HG02759 (cell line): ENCODE data around the gene TAC4.

Experiments
- ATAC-seq: cut with Tn5 transposase; IDR thresholded peaks from one replicate; pipeline ENCODE4 v1.9.1; 2021; ENCODE audit warnings: mild to moderate bottlenecking, moderate library complexity; ENCODE audit not compliant: unreplicated experiment

The TAC4 gene

DNA sequence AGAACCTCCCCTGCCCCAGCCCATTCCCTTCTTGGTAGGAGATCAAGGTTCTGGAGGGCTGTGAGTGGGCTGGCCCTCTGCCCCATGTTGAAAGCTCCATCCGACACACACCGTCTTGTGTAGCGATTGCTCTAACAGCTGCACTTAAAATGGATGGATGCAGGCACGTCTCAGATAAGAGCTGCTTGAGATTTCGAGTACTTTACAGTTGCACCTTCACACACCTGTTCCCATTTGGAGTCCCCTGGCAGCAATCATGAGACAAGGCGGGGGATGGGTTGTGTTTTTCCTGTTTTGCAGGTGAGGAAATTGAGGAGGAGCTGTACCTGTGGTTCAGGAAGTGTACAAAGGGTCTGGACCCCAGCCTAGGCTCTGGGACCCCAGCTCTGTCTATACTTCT, 25.6 kb upstream of the TAC4 start:
- ATAC-seq = no peak

DNA sequence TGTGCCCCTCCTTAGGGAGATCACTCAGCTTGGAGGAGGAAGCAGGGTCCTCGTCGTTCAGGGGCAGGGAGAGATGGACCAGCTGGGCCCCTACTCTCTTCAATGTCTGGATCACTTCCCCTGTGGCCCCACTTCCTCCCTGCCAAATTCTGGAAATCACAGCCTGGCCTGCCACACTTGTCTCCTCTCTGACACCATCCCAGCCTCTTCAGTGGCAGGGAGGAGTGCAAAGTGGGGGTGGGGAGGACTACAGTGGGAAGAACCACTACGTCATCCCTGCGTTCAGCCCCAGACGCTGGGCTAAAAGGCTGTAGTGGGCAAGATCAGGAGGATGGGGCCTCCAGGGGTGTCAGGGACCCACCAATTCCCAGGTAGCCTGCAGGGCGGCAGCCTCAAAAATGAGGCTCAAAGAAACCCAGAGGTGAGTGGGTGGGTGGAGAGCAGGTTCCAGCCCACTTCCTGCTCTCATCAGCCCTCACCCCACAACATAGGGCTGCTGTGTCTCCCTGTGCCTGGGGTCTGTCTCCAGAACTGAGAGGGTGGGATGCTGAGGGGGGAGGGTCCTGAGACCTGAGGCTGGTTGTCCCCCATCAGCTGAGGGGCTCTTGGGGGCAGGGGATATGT, 25.0 kb upstream of the TAC4 start:
- ATAC-seq = no peak

DNA sequence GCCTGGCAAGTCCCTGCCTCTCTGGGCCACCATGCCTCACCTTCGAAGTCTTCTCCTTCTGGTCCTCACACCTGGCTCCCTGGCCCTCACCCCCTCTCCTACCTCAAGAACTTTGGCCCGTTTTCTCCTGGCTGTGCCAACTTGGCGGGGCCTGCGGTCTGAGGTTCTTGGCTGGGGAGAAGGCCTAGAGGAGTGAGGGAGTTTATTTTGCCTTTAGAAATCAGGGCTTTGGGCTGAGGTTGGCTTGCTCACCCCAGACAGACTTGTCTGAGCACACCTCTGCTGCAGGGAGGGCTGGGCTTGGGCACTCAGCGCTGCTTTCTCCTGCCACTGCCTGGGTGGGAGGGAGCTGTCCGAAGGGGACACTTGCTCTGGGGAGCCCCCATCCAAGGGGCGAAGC, 23.3 kb upstream of the TAC4 start:
- ATAC-seq = no peak

DNA sequence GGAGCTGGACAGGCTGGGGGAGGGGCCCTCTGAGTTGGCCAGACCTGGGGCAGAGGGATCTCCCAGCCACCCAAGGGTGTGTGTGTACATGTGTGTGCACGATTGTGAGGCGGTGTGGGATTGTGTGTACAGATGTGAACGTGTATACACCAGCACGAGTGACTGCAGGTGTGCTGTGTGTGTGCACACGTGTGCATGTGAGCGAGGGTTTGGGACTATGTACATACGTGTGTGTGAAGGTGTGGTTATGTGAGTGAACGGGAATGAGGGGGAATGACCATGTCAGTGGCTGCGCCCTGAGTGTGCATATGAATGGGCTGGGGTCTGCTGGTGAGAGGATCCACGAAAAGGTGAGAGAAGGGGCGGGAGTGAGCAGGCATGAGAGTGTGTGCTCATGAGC, 22.4 kb upstream of the TAC4 start:
- no peak for ATAC-seq

DNA sequence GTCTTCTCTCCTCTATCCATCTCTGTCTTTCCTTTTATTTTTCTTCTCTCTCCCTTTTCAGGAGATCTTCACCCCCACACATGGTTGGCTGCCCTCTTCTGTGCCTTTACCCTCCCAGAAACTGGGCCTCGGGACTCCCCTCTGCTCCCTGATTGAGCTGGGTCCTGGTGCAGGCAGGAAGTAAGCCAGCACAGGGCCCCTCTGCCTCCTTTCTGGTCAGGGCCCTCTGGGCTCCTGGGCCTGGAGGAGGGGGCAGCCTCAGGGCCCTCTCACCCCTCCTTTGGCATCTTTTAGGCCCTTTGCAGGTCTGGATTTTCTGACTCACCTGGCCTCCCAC, 21.1 kb upstream of the TAC4 start:
- ATAC-seq = no peak

DNA sequence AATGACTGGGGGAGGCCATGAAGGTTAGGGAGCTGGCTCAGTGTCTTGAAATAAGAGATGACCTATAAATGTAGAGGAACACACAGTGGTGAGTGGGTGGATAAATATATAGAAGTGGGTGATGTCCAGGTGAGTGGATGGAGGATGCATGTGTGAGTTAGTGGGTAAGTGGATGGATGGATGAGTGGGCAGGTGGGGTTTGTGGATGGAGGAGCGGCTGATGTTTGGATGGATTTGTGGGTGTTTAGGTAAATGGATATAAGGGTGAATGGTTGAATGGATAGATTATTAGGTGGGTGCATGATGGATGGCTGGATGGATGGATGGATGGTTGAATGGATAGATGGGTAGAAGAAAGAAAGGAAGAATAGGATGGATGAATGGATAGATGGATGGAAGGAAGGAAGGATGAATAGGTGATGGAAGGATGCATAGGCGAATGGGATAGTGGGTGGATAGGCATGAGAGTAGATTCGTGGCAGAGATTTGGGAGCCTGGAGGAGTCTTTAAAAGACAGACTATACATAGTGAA, 19.1 kb upstream of the TAC4 start:
- ATAC-seq = no peak

DNA sequence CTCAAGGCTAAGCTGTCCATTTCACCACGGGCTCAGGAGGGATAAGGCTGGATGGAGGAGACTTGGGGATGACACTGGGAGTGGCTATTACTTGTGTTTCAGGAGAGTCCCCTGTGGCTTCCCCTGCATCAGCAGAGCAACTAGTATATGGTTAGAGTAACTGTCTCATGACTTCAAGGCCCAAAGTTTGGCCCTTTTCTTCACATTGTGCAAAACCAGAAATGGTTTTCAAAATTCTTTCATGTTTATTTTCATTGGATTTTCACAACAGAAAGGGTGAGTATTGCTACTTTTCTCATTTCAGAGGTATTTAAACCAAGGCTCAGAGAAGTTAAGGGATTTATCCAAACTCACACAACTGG, 18.1 kb upstream of the TAC4 start:
- ATAC-seq = no peak

DNA sequence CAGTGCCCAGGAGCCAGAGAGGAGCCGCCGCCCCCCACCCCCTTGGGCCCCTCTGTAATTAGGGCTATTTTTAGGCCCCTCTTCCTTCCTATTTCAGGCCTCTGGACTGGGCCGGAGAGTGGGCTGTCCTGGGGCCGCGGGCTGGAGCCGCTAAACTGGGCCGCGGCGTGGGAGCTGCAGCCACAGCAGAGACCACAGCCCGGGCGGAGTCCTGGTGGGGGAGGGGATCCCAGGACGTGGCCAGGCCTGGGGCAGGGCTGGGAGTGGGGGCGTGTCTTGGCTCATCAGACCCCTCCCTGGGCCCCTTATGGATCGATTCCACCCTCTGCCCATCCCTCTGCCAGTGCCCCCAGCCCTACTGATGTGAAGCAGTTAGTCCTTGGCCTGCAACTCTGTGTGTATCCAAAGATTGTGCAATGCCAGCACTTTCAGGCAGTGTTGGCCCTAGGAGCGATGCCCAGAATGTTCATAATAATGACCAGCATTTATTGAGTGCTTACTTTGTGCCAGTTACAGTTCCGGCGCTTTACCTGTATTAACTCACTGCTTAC, 15.0 kb upstream of the TAC4 start:
- ATAC-seq = no peak

DNA sequence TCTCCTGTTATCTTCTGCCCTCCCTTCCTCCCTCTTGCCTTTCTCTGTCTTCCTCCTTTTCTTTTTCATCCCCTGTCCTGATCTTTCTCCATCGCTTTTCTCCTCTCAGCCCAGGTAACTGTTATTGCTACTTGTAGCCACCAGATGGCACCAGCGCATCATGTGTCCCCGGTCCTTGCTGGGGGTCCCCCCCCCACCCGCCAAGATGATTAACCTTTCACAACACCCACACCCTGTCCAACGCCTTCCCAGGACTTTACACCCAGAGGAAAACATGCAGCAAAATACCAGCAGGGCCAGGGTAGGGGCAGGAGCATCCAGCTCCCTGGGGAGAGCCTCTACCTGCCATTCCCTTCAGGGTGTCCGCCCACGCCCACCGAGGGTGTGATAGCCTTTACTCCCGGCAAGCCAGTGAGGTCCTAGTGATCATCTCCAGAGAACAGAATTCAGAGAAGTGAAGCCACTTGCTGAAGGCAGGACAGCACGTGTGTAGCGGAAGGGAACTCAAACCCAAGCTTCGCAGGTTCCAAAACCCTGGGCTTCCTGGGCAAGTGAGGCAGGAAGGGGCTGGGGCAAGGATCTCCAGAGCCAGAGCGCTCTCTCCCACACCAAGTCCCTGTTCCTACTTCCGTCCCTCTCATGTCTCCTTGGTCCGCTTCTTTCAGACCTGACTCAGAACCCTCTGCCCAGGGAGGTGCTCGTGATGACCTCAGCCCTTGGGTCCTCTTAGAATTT, 13.4 kb upstream of the TAC4 start:
- no peak for ATAC-seq

DNA sequence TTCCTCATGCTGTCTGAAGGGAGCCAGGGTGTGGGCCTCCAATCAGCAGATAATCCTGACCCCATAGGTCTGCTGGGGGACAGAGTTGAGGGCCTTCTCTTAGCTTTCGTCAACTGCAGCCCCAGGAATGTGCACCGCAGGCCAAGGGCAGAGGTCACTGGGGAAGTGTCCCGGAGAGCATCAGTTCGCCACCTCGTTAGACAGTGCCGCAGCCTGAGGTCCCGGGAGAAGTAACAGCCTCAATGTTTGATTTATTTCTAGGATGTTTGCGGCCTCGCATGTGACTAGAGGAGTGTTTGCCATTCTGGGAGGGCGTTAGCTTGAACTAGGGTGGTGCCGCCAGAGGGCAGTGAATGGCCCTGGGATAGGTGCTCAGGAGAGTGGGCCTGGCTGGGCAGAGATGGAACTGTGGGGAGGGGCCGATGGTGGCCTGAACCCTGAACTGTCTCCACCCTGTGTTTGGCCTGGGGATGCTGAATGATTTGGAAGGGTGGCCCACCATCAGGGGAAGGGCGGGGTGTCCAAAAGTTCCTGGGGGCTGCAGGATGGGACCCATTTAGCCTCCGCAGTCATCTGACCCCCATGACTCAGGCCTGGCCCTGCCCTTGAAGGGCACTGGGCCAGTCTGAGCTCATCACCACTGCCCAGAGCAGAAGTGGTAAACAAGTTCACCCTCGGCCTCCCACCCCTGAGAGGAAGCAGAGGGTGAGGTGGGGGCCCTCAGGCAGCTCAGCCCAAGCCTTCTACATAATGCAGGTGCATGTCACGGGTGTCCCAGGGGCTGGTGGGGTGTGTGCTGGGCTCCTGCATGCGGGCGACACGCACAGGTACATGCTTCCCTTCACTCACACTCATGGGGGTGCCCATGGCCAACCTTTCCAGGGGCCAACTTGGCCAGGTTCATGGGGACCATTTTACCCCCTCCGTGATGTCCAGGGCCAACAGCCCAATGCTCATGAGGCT, 12.4 kb upstream of the TAC4 start:
- no peak for ATAC-seq

DNA sequence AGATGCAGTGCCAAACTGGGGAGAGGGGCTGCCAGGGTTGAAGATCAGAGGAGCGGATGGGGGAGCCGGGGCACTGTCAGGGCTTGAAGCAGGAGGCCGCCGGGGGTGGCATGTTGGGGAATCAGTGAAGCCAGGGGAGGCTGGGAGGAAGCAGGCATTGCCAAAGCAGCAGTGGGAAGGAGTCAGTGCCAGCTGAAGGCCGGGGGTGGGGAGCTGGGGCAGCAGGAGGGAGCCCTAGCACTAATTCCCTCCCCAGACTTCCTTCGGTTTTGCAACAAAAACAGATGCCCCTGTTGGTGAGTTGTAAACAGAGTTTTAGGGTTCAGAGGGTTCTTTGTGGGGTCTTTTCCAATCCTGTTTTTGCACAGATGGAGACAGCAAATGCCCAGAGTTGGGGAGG, 10.9 kb upstream of the TAC4 start:
- no peak for ATAC-seq

DNA sequence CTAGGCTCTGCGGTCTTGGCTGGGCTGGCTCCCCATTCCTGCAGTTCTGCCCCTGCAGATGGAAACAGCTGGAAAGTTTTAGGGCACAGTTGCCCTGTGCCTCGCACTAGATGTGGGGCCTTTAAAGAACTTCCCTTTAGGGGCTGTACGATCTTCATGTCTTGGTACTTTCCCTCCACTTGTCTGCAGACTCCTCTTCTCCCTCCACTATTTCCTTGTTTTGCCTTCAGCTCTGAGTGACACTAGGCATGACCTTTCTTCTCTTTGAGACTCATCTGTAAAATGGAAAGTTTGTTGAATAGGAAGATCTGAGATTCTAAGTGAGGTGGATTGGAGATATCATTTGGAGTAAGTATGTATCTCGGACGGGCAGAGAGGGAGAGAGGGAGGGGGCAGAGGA, 6.3 kb upstream of the TAC4 start:
- no peak for ATAC-seq

DNA sequence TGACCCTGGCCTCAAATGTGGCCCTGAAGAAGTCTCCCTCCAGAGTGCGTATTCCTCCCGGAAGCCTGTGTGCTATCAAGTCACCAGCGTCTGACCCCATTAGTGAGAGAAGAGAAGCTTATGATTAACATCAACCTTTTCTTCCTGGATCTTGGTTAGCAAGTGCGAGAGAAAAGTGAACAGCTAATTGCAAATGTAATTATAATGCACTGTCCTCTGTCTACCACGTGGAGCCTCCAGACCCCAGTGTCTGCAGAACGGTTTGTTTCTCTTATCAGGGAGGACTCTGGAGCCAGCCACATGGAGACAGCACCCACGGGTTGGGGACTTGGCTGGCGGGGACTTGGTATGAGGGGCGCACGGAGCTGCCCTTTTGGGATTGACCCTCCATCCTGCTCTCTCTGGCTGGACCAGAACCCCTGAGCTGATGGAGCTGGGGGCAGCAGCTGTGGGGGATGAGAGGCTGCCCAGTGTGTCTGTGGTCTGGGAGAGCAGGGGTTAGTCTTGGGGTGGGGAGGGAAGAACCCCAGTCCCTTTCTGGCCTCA, 5.7 kb upstream of the TAC4 start:
- no peak for ATAC-seq

DNA sequence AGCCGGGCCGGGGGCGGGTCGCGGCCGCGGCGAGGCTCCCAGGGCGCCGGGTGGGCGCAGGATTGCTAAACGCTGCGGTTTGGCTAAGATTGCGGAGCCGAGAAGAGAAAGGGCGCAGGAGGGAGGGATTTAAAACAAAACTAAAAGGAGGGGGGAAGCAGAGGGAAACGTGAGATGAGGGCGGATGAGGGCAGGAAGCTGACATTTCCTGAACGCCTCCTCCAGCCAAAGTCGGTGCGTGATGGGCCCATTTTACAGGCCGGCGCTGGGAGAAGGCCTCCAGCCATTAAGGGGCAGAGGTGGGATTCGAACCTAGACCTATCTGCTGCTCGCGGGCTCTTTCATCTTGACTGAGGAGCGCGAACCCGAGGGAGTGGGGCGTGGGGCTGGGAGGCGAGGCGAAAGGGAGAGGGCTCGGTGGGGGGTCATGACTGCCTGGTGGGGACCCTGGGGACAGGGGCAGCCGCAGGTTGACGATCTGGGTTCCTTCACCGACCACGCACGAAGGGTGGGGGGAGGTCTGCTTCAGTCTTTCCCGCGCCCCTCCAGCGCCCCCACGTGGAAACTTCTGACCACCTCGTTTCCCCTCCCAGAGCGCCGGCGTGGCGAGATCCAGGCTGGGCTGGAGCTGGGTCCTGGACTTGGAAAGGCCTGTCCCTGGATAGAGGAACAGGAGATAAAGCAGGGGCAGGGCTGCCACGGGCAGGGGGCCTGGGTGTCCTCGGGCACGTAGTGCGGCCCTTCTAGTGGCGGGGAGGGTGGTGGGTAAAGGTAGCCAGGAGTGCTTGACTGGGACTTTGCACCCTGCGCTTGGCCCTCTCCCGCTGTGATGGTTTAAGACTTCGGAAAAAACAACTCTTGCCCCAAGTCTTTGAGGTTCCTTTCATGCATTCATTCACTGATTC, 3.8 kb upstream of the TAC4 start:
- ATAC-seq = no peak

DNA sequence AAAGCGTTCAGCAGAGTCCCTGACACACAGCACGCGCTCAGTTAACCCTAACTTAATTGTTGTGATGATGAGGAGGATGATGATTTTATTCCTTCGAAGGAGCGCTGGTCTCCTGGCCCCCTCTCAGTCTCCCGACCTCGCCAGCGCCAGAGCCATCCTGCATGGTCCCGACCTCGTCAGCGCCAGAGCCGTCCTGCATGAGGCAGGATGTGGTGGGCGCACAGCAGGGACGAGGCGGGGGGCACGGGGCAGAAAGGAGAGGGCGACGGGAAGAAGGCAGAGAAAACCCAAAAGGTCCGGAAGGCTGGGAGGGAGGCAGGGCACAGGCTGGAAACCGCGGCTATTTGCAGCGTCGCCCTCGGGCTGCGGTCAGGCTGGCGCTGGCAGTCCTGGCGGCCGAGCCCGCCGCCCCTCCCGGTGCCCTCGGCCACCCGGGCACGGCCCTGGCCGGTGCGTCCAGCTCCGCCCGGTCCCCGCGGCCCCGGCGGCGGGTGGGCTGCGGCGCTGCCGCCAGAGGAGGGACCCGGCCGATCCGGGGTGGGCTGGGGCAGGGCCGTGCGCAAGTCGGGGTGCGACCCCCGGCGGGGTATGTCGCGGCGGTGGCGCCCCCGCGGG, 3.0 kb upstream of the TAC4 start:
- ATAC-seq = no peak

DNA sequence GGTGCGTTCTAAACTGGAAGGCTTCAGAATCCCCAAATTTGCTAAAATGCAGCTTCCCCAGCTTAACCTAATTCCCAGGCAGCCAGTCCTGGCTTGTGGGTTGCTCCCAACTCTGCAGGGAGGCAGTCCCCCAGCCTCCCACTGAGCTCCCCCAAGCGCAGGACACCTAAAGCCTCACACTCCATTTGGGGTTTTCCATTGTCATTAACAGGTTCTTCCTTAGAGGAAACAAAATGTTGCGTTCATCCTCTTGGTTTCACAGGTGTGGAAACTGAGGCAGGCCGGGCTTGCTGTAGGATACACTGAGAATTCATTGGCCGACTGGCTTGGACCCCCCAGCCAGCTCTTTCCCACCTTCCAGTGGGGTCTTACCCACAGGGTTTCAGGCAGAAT, 2.3 kb upstream of the TAC4 start:
- ATAC-seq = no peak

DNA sequence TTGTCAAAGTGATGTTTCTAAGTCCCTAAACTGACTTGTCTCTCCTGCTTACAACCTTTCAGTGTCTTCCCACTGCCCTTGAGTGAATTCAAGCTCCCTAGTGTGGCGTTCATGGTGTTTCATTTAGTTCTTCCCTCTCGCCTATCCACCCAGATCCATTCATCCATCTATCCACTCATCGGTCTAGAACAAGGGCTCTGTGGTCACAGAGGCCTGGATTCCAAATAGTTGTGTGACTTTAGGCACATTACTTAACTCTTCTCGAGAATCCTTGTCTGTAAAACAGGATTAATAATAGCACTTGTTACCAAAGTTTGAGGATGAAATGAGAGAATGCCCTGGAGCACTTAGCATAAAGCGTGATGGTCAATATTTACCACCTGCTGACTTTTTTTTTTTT, 870 bp upstream of the TAC4 start:
- no peak for ATAC-seq

DNA sequence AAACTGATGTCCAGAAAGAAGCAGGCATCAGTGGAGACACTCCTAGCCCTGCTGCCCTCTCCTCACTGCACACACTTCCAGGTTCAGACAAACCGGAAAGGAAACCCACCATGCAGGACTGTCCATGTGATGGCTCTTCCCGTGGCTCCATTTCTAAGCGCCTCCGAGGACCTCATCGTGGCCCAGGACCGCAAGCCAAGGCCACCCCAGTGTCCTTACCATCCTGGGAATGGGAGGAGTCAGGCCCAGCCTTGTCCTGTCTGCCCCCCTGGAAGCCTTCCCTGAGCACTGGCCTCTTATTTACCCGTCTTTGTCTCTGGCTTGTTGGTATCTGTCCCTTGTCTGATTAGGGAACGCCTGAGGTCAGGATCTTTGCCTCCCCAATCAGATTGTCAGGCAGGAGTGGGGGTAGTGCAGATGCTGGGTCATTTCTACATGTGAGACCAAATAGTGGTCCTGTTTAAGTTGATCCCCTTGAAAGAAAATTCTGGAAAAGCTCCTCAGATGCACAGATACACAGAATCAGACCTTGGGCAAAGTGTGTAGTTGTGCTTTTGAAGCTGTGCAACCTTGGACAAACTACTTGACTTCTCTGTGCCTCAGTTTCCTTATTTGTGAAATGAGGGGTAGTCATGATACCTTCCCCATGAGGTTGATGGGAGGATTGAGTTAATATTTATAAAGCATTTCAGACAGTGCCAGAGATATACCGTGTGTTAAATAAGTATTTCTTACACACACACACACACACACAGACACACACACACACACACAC, 744 bp downstream of the TAC4 start:
- no peak for ATAC-seq

DNA sequence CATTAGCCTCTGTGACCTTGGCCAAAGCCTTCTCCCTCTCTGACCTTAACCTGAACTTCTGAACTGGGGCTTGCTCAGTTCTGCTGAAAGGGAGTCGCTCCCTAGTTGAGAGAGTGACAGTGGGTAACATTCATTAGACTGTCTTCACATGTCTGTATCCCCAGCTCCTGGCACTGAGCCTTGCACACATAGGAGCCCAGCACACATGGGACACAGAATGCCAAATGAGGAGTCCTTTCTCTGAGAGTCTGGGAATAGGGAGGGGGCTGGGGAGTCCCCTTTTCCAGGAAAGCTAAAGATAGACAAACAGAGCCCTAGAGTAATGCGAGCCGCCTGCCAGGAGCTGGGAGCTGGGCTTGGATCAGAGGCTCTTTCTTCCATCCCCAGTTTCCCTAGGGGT, 2.5 kb downstream of the TAC4 start:
- no peak for ATAC-seq
